ENCODE results near the gene EN2. TPM values are rescaled to one million over a fixed set of nuclear protein-coding genes. Genes with fewer than 3 reads are reported as not detected.
A peak's percentile ranks its signal among the peaks of the same experiment; 100 is the strongest.

Gene EN2
- total RNA-seq: not detected

DNA sequence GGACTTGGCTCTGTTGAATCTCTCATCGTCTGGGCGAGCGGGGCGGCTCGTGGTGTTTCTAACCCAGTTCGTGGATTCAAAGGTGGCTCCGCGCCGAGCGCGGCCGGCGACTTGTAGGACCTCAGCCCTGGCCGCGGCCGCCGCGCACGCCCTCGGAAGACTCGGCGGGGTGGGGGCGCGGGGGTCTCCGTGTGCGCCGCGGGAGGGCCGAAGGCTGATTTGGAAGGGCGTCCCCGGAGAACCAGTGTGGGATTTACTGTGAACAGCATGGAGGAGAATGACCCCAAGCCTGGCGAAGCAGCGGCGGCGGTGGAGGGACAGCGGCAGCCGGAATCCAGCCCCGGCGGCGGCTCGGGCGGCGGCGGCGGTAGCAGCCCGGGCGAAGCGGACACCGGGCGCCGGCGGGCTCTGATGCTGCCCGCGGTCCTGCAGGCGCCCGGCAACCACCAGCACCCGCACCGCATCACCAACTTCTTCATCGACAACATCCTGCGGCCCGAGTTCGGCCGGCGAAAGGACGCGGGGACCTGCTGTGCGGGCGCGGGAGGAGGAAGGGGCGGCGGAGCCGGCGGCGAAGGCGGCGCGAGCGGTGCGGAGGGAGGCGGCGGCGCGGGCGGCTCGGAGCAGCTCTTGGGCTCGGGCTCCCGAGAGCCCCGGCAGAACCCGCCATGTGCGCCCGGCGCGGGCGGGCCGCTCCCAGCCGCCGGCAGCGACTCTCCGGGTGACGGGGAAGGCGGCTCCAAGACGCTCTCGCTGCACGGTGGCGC is at the start of gene EN2:
EN2 (plus strand) TSS at position 19 of the 767 bp plus-strand sequence; CDS start at position 268, 249 bp downstream.
- DNase-seq: no peak

- DNase-seq: no peak
These were observed 49.0 kb upstream of the EN2 start for GRCh38 chr7:155408651-155409586.

- no peak for DNase-seq
These were observed 47.9 kb upstream of the EN2 start for GRCh38 chr7:155409980-155410379.

GRCh38 chr7:155410431-155410830 is 47.5 kb upstream of the EN2 start:
- DNase-seq: no peak

DNA sequence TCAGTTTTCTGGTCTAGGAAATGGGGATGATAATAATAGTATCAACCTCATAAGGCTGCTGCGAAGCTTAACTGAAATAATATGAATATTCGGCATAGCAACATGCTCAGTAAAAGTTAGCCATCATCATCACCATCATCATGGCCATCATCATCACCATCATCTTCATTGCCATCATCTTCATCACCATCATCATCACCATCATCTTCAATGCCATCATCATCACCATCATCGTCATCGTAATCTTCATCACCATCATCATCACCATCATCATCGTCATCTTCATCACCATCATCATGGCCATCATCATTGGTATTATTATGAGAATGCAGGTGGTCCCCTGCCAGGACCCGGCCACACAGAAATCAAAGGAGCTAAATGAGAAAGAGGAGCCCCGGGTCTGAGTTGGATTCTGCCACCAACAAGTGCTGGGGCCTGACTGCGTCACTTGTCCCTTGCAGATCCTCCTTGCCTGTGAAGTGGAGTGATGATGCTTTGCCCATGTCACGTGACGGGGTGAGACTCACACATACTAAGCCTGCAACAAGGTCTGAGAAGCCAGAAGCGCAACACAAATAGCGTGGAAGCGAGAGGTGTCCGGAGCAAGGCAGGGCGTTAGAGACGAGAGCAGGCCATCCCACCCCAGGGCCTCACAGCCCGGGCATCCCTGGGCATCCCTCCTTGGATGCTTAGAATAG is 46.1 kb upstream of the EN2 start:
- no peak for DNase-seq

GRCh38 chr7:155412416-155413253 is 45.3 kb upstream of the EN2 start:
- DNase-seq: peak; percentile 66

GRCh38 chr7:155414547-155415492 is 43.1 kb upstream of the EN2 start:
- DNase-seq: no peak

GRCh38 chr7:155416646-155417380 is 41.1 kb upstream of the EN2 start:
- DNase-seq: no peak

GRCh38 chr7:155418304-155418703 is 39.6 kb upstream of the EN2 start:
- no peak for DNase-seq

GRCh38 chr7:155418941-155419755 is 38.8 kb upstream of the EN2 start:
- DNase-seq: no peak

DNA sequence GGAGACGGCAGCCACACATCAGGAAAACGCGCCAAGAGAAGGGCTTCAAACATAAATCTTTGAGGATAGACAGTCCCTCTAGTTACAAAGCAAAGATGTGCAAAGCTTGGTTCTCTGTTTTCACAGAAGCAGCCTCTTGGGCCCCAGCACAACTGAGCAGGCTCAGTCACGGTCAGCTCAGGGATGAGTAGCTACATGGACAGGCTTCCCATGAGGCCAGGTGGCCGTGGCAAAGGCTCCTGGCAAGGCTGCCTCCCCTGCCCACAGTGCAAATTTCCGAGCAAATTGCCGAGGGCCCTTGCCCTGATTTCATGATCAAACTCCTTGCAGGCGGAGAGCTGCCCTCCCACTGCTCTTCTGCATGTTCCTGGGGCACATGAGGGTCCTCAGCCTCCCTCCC is 37.8 kb upstream of the EN2 start:
- no peak for DNase-seq

- no peak for DNase-seq
These were observed 35.8 kb upstream of the EN2 start for GRCh38 chr7:155422151-155422550.

DNA sequence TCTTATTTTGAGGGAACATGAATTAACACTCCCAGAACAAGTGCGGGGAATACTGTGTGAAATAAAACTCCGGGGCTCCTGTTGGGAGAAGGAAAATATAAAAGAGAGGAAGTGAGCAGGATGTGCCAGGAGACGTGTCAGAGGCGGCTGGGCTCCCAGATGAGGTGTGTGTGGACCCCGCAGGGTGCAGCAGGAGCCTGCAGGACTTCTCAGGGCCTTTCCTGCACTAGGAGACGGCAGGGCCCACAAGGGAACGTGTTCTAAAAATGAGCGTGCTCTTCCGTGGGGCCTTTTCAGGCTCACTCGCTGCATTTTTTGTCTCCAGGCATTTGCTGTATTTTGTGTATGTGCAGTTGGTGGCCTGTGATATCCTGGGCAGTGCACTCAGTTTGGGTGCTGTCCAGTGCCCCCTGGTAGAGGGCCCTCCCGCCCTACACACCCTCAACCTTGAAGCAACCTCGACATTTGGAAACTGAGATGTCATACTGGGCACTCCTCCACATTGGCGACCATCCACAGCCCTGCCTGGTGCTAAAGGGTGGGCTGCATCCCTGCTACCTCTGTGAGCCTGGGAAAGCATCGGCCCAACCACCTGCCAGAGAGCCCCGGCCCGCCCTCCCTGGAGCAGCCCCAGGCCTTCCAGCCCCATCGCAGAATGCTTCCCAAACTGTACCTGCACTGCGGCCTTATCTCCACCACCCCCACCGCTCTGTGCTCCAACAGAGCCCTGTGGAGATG is 35.2 kb upstream of the EN2 start:
- no peak for DNase-seq

- no peak for DNase-seq
These were observed 34.3 kb upstream of the EN2 start for GRCh38 chr7:155423337-155424285.

- no peak for DNase-seq
These were observed 33.5 kb upstream of the EN2 start for GRCh38 chr7:155424301-155425010.

DNA sequence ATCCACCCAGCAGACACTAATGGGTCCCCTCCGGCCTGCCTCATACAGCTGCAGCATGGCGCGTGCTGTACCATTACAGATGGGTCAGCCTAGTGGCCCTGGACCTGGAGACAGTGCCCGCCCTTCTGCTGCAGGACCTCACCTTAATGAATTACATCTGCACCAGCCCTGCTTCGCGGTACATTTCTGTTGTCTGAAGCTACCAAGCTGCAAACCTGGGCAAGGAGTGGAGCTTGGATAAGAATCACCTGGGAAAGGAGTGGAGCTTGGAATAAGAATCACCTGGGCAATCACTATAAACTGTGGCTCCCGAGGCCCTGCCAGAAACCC is 33.0 kb upstream of the EN2 start:
- no peak for DNase-seq

Measured in tongue (tissue), 2 donors.